ENCODE measurements around the gene ITPRIP.

Gene ITPRIP, protein sequence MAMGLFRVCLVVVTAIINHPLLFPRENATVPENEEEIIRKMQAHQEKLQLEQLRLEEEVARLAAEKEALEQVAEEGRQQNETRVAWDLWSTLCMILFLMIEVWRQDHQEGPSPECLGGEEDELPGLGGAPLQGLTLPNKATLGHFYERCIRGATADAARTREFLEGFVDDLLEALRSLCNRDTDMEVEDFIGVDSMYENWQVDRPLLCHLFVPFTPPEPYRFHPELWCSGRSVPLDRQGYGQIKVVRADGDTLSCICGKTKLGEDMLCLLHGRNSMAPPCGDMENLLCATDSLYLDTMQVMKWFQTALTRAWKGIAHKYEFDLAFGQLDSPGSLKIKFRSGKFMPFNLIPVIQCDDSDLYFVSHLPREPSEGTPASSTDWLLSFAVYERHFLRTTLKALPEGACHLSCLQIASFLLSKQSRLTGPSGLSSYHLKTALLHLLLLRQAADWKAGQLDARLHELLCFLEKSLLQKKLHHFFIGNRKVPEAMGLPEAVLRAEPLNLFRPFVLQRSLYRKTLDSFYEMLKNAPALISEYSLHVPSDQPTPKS

DNA sequence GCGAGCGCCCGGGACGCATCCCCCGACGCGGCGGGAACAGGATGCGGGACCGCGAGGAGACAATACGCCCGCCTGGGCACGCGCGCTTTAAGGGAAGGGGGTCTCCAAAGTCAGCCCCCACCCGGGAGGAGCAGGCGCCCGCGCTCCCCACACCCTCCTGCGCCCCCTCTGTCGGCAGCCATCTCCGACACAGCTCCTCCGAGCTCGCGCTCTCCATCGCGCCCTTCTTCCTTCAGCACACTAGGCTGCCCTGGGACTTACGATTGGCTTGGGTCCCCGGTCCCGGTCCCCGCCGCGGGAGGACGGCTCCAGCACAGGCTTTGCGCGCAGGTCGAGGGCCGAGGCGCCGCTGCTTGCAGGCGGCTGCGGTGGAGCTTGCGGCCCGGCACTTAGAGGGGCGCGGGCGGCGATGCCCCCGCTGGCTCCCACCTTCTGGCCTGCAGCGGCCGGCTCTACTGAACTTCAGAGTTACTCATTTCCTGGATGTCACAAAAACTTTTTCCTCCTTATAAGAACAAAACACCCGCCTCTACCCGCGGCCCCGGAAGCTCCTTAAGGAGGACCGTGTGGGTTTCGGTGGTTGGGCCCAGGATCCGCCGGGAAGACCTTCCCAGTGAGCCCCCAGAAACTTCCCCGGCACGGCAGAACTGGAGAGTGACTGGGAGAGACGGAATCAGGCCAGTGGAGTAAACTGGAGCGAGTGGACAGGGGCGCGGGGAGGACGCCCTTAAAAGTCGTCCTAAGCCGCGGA lies at the start of gene ITPRIP:
TSS of gene ITPRIP (minus strand) at position 481 of the 751 bp plus-strand sequence. CDS start 22,414 bp downstream, outside the sequence.
- H3K27ac ChIP-seq (ENCODE audit: low read depth in 2 of 2, low read length in 2 of 2), result peak within 1 kb of the TSS; percentile 86 to 95
- H3K4me3 ChIP-seq (ENCODE audit: low read length in 2 of 2), result peak within 1 kb of the TSS; percentile 73 to 86
- H3K36me3 ChIP-seq (ENCODE audit: control insufficient read depth in 2 of 2, insufficient read depth in 2 of 2, low read length in 2 of 2), result no peaks in the 10 kb centered on the region
- no peaks in the 10 kb centered on the region for H3K9me3 ChIP-seq (ENCODE audit: control insufficient read depth in 2 of 2, low read length in 2 of 2)
- no peaks in the 10 kb centered on the region for H3K27me3 ChIP-seq (ENCODE audit: control insufficient read depth in 2 of 2, insufficient read depth in 2 of 2, low read length in 2 of 2)
- H3K9ac ChIP-seq (ENCODE audit: low read depth in 1 of 2, low read length in 2 of 2), result peak within 1 kb of the TSS; percentile 75 to 77
- H3K4me1 ChIP-seq (ENCODE audit: control insufficient read depth in 2 of 2, insufficient read depth in 2 of 2, low read length in 2 of 2), result peaks cover 19 to 29% of the 10 kb centered on the region in 2 donors

DNA sequence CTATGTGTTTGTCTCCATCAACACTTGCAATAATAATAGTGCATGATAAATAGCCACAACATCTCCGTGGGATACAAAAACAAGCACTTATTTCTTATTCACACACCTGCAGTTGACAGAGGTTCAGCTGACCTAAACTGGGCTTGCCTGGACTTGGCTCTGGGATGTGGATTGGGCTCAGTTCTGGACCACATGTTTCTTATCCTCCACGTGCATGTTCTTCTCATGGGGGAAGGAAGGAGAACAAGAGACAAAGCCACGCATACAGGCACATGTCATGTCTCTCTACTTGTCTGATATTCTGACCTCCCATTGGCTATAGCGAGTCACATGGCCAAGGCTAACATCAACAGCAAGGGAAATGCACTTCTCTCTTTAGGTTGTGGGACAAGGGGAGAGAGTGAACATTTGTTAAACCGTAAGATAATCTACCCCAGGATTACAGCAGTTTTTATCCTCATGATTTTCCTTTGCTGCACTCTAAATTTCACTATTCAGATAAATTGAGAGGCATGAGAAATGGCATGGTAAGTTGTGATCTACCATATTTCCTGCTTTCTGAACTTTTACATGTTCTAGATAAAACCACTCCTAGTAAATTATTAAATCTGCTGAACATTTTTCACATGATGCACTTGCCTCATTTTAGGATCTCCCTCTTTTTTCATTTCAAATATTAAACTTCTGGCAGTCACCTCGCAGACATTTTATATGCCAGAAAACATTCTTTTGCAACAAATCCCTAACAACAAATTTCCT lies 49.0 kb upstream of the ITPRIP start:
- Histone ChIP-seq H3K27me3 (ENCODE audit: control insufficient read depth in 2 of 2, insufficient read depth in 2 of 2, low read length in 2 of 2) (peaks cover 0 to 2% of the 10 kb centered on the region in 2 donors), H3K4me1 (ENCODE audit: control insufficient read depth in 2 of 2, insufficient read depth in 2 of 2, low read length in 2 of 2) (no peaks in the 10 kb centered on the region), H3K36me3 (ENCODE audit: control insufficient read depth in 2 of 2, insufficient read depth in 2 of 2, low read length in 2 of 2) (no peaks in the 10 kb centered on the region), H3K4me3 (ENCODE audit: low read length in 2 of 2) (no peak overlapping the region), H3K9me3 (ENCODE audit: control insufficient read depth in 2 of 2, low read length in 2 of 2) (no peaks in the 10 kb centered on the region), H3K27ac (ENCODE audit: low read depth in 2 of 2, low read length in 2 of 2) (no peak overlapping the region), H3K9ac (ENCODE audit: low read depth in 1 of 2, low read length in 2 of 2) (no peak overlapping the region)

DNA sequence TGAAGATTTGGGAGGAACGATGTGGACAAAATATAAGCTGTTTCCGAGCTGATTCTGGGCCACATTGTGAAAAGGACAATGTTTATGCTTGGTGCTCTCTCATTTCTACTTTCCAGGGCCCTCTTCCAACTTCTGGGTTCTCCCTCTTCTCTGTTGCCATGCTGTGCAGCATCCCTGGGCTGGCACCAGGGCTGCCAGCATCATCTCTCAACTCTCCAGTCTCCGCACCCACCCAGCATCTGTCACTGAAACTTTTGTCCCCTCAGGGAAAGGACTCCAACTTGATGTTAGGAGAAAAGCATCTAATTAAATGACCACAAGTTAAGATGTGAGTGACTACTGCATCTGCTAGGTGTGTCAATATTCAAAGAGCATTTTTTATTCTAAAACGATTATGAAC lies 42.1 kb upstream of the ITPRIP start:
- Histone ChIP-seq H3K9ac (ENCODE audit: low read depth in 1 of 2, low read length in 2 of 2) (no peak overlapping the region), H3K36me3 (ENCODE audit: control insufficient read depth in 2 of 2, insufficient read depth in 2 of 2, low read length in 2 of 2) (no peaks in the 10 kb centered on the region), H3K27ac (ENCODE audit: low read depth in 2 of 2, low read length in 2 of 2) (no peak overlapping the region), H3K4me3 (ENCODE audit: low read length in 2 of 2) (no peak overlapping the region), H3K27me3 (ENCODE audit: control insufficient read depth in 2 of 2, insufficient read depth in 2 of 2, low read length in 2 of 2) (no peaks in the 10 kb centered on the region), H3K4me1 (ENCODE audit: control insufficient read depth in 2 of 2, insufficient read depth in 2 of 2, low read length in 2 of 2) (no peaks in the 10 kb centered on the region), H3K9me3 (ENCODE audit: control insufficient read depth in 2 of 2, low read length in 2 of 2) (no peaks in the 10 kb centered on the region)

DNA sequence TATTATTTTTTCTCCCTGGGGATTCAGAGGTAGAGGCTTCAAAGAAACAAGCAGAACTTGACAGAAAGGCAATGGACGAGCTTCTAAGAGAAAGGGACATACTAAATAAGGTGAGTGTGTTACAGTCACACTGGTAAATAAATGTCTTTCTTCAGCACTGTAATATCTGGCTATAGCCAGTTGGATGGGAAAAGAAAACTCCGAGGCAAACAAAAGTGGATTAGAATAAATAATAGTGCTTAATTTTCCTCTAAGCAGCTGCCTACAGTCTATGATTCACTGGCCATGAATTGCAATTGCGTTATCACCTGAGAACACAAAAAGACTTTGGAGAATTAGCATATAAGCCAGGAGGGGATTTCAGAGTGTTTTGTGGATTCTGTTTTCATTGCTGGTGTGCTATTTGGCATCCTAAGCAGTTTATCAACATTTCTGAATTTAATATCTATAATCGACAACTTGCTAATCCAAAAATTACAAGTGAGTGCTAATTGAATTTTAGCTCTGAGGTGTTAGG lies 38.6 kb upstream of the ITPRIP start:
- Histone ChIP-seq H3K36me3 (ENCODE audit: control insufficient read depth in 2 of 2, insufficient read depth in 2 of 2, low read length in 2 of 2) (no peaks in the 10 kb centered on the region), H3K4me1 (ENCODE audit: control insufficient read depth in 2 of 2, insufficient read depth in 2 of 2, low read length in 2 of 2) (no peaks in the 10 kb centered on the region), H3K9ac (ENCODE audit: low read depth in 1 of 2, low read length in 2 of 2) (no peak overlapping the region), H3K4me3 (ENCODE audit: low read length in 2 of 2) (no peak overlapping the region), H3K9me3 (ENCODE audit: control insufficient read depth in 2 of 2, low read length in 2 of 2) (no peaks in the 10 kb centered on the region), H3K27me3 (ENCODE audit: control insufficient read depth in 2 of 2, insufficient read depth in 2 of 2, low read length in 2 of 2) (no peaks in the 10 kb centered on the region), H3K27ac (ENCODE audit: low read depth in 2 of 2, low read length in 2 of 2) (no peak overlapping the region)

DNA sequence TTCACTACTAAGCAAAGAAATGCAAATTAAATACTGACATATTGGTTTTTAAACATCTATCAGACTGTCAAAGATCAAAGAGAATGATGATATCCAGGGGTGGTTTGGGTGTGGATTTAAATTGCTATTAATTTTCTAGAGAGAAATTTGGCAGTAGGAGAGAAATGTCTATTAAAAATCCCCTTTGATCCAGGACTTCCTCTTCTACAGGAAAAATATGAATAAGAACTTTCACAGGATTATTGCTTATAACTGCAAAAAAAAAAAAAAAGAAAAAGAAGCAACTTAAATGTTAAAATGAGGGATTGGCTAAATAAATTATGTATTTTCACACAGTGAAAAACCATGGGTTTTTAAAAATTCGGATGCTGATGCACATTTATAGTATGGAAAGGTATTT lies 36.3 kb upstream of the ITPRIP start:
- Histone ChIP-seq H3K9ac (ENCODE audit: low read depth in 1 of 2, low read length in 2 of 2) (no peak overlapping the region), H3K9me3 (ENCODE audit: control insufficient read depth in 2 of 2, low read length in 2 of 2) (peaks cover 0 to 2% of the 10 kb centered on the region in 2 donors), H3K4me1 (ENCODE audit: control insufficient read depth in 2 of 2, insufficient read depth in 2 of 2, low read length in 2 of 2) (no peaks in the 10 kb centered on the region), H3K4me3 (ENCODE audit: low read length in 2 of 2) (no peak overlapping the region), H3K27ac (ENCODE audit: low read depth in 2 of 2, low read length in 2 of 2) (no peak overlapping the region), H3K36me3 (ENCODE audit: control insufficient read depth in 2 of 2, insufficient read depth in 2 of 2, low read length in 2 of 2) (no peaks in the 10 kb centered on the region), H3K27me3 (ENCODE audit: control insufficient read depth in 2 of 2, insufficient read depth in 2 of 2, low read length in 2 of 2) (no peaks in the 10 kb centered on the region)

DNA sequence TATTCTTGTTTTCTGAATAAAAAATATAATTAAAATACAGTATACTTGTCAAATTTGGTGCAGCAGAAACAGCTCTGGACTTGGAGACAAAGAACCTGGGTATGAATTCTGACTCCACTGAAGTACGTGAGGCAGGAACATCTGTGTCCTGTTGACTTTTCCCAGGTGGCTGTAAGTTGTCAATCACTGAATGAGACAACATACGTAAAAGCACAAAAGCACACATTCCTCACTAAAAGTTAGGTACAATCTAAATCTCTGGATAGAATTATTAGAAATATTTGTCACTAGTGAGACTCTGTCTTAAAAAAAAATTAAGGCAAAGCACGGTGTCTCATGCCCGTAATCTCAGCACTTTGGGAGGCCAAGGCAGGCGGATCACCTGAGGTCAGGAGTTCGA lies 33.5 kb upstream of the ITPRIP start:
- Histone ChIP-seq H3K4me1 (ENCODE audit: control insufficient read depth in 2 of 2, insufficient read depth in 2 of 2, low read length in 2 of 2) (no peaks in the 10 kb centered on the region), H3K27me3 (ENCODE audit: control insufficient read depth in 2 of 2, insufficient read depth in 2 of 2, low read length in 2 of 2) (peaks cover 0 to 3% of the 10 kb centered on the region in 2 donors), H3K9ac (ENCODE audit: low read depth in 1 of 2, low read length in 2 of 2) (no peak overlapping the region), H3K9me3 (ENCODE audit: control insufficient read depth in 2 of 2, low read length in 2 of 2) (peaks cover 0 to 2% of the 10 kb centered on the region in 2 donors), H3K4me3 (ENCODE audit: low read length in 2 of 2) (no peak overlapping the region), H3K36me3 (ENCODE audit: control insufficient read depth in 2 of 2, insufficient read depth in 2 of 2, low read length in 2 of 2) (no peaks in the 10 kb centered on the region), H3K27ac (ENCODE audit: low read depth in 2 of 2, low read length in 2 of 2) (no peak overlapping the region)

DNA sequence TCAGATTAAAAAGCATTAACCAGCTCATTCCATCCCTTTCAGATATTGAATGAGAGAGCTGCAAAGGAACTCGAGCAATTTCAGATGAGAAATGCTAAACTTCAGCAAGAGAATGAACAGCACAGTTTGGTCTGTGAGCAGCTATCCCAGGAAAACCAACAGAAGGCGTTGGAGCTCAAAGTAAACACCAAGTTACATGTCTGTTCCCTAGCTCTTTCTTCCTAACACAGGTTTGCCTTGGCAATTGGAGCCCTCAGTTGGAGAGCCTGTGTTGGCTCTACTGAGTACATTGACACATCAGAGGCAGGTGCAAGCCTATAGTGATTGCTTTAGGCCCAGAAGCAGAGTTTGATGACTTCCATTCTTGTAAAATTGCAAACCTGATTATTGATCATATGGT lies 30.1 kb upstream of the ITPRIP start:
- H3K9me3 ChIP-seq (ENCODE audit: control insufficient read depth in 2 of 2, low read length in 2 of 2), result peaks cover 0 to 2% of the 10 kb centered on the region in 2 donors
- no peak overlapping the region for H3K9ac ChIP-seq (ENCODE audit: low read depth in 1 of 2, low read length in 2 of 2)
- H3K27ac ChIP-seq (ENCODE audit: low read depth in 2 of 2, low read length in 2 of 2), result no peak overlapping the region
- H3K4me3 ChIP-seq (ENCODE audit: low read length in 2 of 2), result no peak overlapping the region
- peaks cover 3% of the 10 kb centered on the region in 2 donors for H3K27me3 ChIP-seq (ENCODE audit: control insufficient read depth in 2 of 2, insufficient read depth in 2 of 2, low read length in 2 of 2)
- H3K4me1 ChIP-seq (ENCODE audit: control insufficient read depth in 2 of 2, insufficient read depth in 2 of 2, low read length in 2 of 2), result no peaks in the 10 kb centered on the region
- H3K36me3 ChIP-seq (ENCODE audit: control insufficient read depth in 2 of 2, insufficient read depth in 2 of 2, low read length in 2 of 2), result no peaks in the 10 kb centered on the region

DNA sequence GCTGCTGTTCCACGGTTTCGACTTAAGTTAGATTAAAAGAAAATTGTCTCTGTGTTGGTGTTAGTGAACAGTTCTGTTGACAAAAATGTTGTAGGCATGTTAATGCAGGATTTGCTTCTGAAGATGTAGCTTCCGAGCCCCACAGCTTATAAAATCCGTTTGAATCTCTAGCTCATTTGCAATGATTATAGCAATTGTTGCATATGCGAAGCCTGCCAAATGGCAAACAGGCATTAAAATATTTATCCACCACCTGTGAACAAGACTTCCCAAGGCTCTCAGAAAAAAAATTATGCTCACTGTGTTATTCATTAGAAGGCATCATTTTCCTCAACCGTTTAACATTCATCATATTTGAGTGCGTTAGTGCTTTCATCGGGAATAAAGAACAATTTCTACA lies 29.6 kb upstream of the ITPRIP start:
- H3K9me3 ChIP-seq (ENCODE audit: control insufficient read depth in 2 of 2, low read length in 2 of 2), result peaks cover 0 to 2% of the 10 kb centered on the region in 2 donors
- no peak overlapping the region for H3K9ac ChIP-seq (ENCODE audit: low read depth in 1 of 2, low read length in 2 of 2)
- H3K27me3 ChIP-seq (ENCODE audit: control insufficient read depth in 2 of 2, insufficient read depth in 2 of 2, low read length in 2 of 2), result peaks cover 3% of the 10 kb centered on the region in 2 donors
- no peaks in the 10 kb centered on the region for H3K4me1 ChIP-seq (ENCODE audit: control insufficient read depth in 2 of 2, insufficient read depth in 2 of 2, low read length in 2 of 2)
- no peak overlapping the region for H3K4me3 ChIP-seq (ENCODE audit: low read length in 2 of 2)
- no peak overlapping the region for H3K27ac ChIP-seq (ENCODE audit: low read depth in 2 of 2, low read length in 2 of 2)
- no peaks in the 10 kb centered on the region for H3K36me3 ChIP-seq (ENCODE audit: control insufficient read depth in 2 of 2, insufficient read depth in 2 of 2, low read length in 2 of 2)

DNA sequence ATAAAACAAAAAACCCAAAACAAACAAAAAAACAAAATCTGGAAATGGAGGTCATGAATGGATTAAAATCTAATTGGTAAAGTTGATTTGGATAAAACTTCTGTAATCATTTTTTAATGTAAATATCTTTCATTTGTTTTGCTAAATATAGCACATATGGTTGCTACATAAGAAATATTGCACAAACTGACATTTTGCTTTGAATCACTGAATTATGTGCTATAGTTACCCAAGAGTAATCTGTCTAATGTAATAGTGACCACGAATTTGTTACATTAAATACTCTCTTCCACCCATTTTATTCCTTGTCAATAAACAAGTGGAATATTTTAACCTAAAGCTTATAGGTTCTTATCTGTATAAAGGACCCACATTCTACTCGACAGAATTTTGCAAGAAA lies 21.5 kb upstream of the ITPRIP start:
- H3K36me3 ChIP-seq (ENCODE audit: control insufficient read depth in 2 of 2, insufficient read depth in 2 of 2, low read length in 2 of 2), result no peaks in the 10 kb centered on the region
- H3K27me3 ChIP-seq (ENCODE audit: control insufficient read depth in 2 of 2, insufficient read depth in 2 of 2, low read length in 2 of 2), result peaks cover 2 to 4% of the 10 kb centered on the region in 2 donors
- no peak overlapping the region for H3K4me3 ChIP-seq (ENCODE audit: low read length in 2 of 2)

More for the DNA sequence above, 21.5 kb upstream of the ITPRIP start:
- H3K9me3 ChIP-seq (ENCODE audit: control insufficient read depth in 2 of 2, low read length in 2 of 2), result no peaks in the 10 kb centered on the region
- no peak overlapping the region for H3K9ac ChIP-seq (ENCODE audit: low read depth in 1 of 2, low read length in 2 of 2)
- no peak overlapping the region for H3K27ac ChIP-seq (ENCODE audit: low read depth in 2 of 2, low read length in 2 of 2)
- no peaks in the 10 kb centered on the region for H3K4me1 ChIP-seq (ENCODE audit: control insufficient read depth in 2 of 2, insufficient read depth in 2 of 2, low read length in 2 of 2)
